Stimulated activated CD4-positive, alpha-beta T cell treated with anti-CD3 and anti-CD28 coated beads, Interleukin-15, amount 100 ng/mL, for 24 hours (primary cell): ENCODE data around the gene RAMAC.
"Not testable (repeated sequence)": the region's sequence is repeated elsewhere in the genome, so short reads cannot be mapped to it uniquely, and the experiment has no call there.

ENCODE experiments used
- DNase-seq: peaks from one replicate; pipeline ENCODE4 v3.0.0-alpha.2; 2020

Gene RAMAC

GRCh38 chr15:82969353-82969752 lies 16.7 kb upstream of the RAMAC start:
- DNase-seq: no peak

GRCh38 chr15:82970078-82970686 lies 15.8 kb upstream of the RAMAC start:
- no peak for DNase-seq

GRCh38 chr15:82970696-82971095 lies 15.3 kb upstream of the RAMAC start:
- DNase-seq: no peak

GRCh38 chr15:82971218-82971984 lies 14.6 kb upstream of the RAMAC start:
- DNase-seq: no peak

GRCh38 chr15:82972990-82973389 lies 13.0 kb upstream of the RAMAC start:
- DNase-seq: no peak

- no peak for DNase-seq
These were observed 8.9 kb upstream of the RAMAC start for GRCh38 chr15:82977076-82977475.

- no peak for DNase-seq
These were observed 7.6 kb upstream of the RAMAC start for GRCh38 chr15:82978438-82978837.

- DNase-seq: no peak
These were observed 6.3 kb upstream of the RAMAC start for GRCh38 chr15:82979726-82980125.

- DNase-seq: no peak
These were observed 5.0 kb upstream of the RAMAC start for GRCh38 chr15:82980981-82981380.

- no peak for DNase-seq
These were observed 401 bp downstream of the RAMAC start for GRCh38 chr15:82986442-82986780.

- DNase-seq: no peak
These were observed 6.5 kb downstream of the RAMAC start for GRCh38 chr15:82992436-82992998.

GRCh38 chr15:82993144-82993543 lies 7.1 kb downstream of the RAMAC start:
- DNase-seq: no peak

DNA sequence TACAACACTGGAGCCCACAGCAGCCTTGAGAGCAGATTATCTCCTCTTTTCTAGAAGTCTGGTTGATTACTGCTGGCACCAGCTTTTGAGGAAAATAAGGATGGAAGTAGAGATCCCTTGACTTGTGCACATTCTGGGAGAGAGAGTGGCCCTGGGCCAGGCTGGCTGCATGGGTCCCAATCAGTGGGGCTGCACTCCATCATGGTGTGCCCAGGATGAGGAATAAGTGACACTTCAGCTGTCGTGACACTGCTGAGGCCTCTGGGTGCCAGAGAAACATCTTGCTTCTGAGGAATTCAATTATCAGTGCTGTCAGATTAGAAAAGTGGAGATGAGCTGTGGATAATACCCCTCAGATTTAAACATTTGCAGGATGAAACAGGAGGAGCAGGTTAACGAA lies 9.1 kb downstream of the RAMAC start:
- DNase-seq: no peak

DNA sequence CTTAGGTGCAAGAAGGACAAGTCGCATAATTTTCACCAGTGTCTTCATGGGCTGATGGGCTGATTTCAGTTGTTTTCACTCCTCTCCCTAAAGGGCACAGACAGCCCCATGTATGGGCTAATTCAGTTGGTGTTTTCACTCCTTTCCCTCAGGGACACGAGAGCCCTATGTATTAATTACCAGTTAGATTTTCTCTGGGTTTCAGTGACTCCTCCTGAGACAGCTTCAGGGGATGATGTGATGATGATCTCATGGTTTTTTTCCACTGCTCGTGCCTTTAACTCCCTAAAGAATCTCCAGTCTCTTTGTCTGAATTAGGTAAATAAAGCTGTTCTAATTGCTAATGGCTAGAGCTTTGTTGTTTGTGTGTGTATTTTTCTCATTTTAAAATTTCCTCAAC lies 9.9 kb downstream of the RAMAC start:
- no peak for DNase-seq

- DNase-seq: no peak
These were observed 13.4 kb downstream of the RAMAC start for GRCh38 chr15:82999426-82999825.

- DNase-seq: peak; percentile 16
These were observed 14.1 kb downstream of the RAMAC start for GRCh38 chr15:82999905-83000671.

GRCh38 chr15:83000672-83001031 lies 14.6 kb downstream of the RAMAC start:
- not testable (repeated sequence) for DNase-seq

DNA sequence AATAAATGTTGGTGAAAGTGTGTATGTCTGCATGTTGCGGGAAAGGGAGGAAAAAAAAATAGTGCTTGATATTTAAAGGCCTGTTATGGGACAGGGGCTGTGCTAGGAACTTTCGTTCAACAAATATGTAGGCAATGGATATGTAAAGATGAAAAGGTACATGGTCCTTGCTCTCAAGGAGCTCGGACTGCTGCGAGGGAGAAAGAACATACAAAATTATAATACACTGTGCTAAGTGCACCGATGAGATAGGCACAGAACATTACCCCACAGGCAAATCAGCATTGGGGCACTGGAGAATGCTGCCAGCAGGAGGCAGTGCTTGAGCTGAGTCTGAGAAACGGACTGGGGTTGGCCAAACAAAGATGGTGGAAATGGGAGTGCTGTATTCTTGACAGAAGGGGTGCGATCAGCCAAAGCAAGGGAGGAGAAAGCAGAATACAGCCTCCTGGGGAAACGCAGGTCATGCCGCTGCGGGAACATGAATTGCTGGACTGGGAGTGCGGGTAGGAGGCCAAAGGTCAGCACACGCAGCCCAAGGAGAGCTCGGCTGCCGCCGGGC lies 24.8 kb downstream of the RAMAC start:
- peak; percentile 88 for DNase-seq

DNA sequence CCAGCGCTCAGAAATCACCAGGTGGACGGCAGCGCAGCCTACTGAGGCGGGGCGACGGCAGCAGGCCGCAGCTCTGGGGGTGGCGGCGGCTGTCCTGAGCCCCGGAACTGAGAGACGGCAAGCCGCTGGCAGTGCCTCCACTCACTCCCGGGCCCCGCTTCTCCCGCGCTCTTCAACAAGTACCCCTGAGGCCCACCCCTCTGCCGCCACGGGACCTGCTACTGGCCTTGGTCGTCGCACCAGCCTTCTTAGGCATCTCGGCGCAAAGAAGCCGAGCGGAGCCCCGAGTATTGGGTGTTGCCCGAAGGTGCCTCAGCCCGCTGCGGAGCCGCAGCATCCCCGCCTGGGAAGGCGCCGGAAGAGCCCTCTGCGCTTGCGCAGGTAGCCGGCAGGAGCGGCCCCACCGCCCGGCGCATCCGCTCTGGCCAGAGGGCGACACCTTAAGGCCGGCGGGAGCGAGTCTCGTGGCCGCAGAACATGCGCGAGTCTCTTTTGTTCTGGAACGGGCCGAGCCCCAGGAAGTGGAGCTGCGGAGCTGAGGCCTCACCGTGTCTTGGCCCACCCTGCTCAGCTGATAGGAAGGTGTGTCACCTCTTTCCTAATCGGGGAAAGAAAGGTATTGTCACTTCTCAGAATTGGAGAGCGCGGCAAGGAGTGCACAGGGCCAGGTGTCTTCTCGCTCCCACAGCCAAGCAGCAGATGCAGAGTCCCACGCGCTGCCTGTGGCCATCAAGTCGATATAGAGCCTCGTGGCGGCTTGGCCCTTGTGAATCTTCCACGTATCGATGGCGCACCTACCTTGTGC lies 25.5 kb downstream of the RAMAC start, which contains the start of gene C15orf40:
Gene C15orf40 (minus strand): TSS at position 369 of the 805 bp plus-strand sequence. CDS start 32 bp downstream, at position 337.
- DNase-seq: peak; percentile 89

GRCh38 chr15:83012076-83012426 lies 26.0 kb downstream of the RAMAC start:
- DNase-seq: no peak

- no peak for DNase-seq
These were observed 26.6 kb downstream of the RAMAC start for GRCh38 chr15:83012636-83013035.

GRCh38 chr15:83014205-83014653 lies 28.2 kb downstream of the RAMAC start:
- no peak for DNase-seq
